GM12872 (cell line): Measurements from ENCODE around the gene TECPR2.

ENCODE experiments used
- TF ChIP-seq, protein P1 (sequence below): IDR thresholded peaks from 3 replicates; pipeline ENCODE4 v1.5.1; 2011; ENCODE audit warnings: low read depth, mild to moderate bottlenecking, low read length, moderate library complexity; ENCODE audit not compliant: insufficient read depth

Gene TECPR2

GRCh38 chr14:102323102-102323501, 39.6 kb upstream of the TECPR2 start:
- TF ChIP-seq, protein P1, sequence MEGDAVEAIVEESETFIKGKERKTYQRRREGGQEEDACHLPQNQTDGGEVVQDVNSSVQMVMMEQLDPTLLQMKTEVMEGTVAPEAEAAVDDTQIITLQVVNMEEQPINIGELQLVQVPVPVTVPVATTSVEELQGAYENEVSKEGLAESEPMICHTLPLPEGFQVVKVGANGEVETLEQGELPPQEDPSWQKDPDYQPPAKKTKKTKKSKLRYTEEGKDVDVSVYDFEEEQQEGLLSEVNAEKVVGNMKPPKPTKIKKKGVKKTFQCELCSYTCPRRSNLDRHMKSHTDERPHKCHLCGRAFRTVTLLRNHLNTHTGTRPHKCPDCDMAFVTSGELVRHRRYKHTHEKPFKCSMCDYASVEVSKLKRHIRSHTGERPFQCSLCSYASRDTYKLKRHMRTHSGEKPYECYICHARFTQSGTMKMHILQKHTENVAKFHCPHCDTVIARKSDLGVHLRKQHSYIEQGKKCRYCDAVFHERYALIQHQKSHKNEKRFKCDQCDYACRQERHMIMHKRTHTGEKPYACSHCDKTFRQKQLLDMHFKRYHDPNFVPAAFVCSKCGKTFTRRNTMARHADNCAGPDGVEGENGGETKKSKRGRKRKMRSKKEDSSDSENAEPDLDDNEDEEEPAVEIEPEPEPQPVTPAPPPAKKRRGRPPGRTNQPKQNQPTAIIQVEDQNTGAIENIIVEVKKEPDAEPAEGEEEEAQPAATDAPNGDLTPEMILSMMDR, result peak; percentile 57; the same call in 2 of the 3 replicates

- TF ChIP-seq, protein P1, result no peak
Measured at GRCh38 chr14:102325791-102326345, 36.9 kb upstream of the TECPR2 start.

GRCh38 chr14:102326583-102326982, 36.2 kb upstream of the TECPR2 start:
- TF ChIP-seq, protein P1, result no peak

DNA sequence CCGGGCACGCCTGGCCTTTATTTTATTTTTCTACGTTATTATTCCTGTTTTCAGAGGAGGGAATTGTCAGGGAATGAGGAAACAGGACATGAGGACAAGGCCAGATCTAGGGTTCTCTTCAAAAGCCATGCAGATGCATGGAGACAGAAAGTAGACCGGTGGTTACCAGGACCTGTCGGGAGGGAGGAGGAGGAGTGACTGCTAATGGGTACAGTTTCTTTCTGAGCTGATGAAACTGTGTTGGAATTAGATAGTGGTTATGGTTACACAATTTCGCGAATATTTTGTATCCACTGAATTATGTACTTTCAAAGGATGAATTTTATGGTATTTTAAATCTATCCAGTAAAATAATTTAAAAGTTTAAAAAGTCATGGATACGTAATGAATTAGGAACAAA, 31.9 kb upstream of the TECPR2 start:
- TF ChIP-seq, protein P1, result no peak

GRCh38 chr14:102333390-102333789, 29.4 kb upstream of the TECPR2 start:
- TF ChIP-seq, protein P1, result no peak

DNA sequence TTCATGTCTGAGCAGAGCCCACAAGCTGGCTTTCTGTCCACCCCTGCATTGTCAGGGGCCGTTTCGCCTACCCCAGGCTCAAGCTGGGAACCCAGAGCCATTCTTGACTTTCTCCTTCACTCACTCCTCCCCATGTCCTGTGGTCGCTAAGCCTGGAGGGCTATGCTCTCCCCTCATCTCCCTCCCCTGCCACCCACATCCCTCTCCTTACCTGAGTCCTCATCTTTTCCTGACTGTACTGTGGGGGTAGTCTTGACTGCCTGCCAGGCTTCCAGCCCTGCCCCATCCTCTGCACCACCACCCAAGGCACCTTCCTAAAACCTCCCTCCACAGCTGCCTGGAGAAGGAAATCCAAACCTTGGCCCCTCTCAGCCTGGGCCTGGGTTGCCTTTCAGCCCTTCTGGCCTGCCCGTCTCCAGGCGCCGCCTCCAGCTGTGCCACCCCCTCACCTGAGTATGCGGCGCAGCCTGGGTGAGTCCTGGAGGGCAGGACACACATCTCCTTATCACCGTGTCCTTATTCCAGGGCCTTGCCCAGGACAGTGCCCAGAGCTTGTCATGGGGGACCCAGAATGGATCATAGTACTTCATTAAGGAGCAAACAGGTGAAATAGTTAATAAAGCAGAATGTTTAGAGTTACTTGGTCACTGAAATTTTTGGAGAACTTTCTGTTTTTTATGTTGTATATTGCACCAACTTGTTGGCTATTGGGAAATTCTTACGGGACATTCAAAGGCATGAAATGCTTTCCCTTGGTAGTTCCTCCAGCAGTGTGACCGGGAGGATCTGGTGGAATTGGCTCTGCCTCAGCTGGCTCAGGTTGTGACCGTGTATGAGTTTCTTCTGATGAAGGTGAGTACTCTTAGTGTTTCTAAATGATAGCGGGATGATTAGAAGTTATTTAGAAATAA, 28.7 kb upstream of the TECPR2 start:
- TF ChIP-seq, protein P1, result no peak

DNA sequence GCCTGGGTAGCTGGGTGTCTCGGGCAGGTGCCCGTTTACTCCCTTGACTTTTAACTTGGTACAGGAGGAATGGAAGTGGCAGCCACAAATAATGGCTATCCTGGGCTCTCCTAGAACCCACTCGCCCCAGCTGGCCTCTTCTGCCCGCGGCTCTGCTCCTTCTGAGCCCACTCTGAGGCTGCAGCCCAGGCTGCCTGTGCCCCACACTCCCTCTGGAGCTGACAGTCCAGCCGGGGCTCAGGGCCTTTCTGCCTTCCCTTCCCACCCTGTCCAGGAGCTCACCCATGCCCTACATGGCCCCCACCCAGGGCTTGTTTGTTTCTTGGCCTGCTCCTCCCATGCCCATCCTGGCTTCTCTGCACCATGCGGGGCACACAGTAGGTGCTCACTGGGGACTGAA, 27.6 kb upstream of the TECPR2 start:
- TF ChIP-seq, protein P1, result no peak
